RPMI7951 (cell line): ENCODE results near the gene LHFPL6. TPM values are rescaled to one million over a fixed set of nuclear protein-coding genes. Genes with fewer than 3 reads are reported as not detected.

Experiments
- DNase-seq: peaks from one replicate; pipeline ENCODE4 v3.0.0-alpha.2; 2012; ENCODE audit warnings: low read depth
- total RNA-seq: library from RNA; depleted of rRNA; stranded (reverse); fragments of >200 nt; shearing (Covaris generic); gene quantifications from 2 replicates; pipeline ENCODE4 v1.2.3, GENCODE V29; 2014; rRNA removed

The LHFPL6 gene
- total RNA-seq, 1 experiment from 2014 or later: 34.7 TPM

GRCh38 chr13:39306639-39307589, 296.1 kb downstream of the LHFPL6 start:
- no peak for DNase-seq

GRCh38 chr13:39302820-39303219, 300.2 kb downstream of the LHFPL6 start:
- no peak for DNase-seq

- no peak for DNase-seq
These were observed 304.0 kb downstream of the LHFPL6 start for GRCh38 chr13:39298951-39299350.

- no peak for DNase-seq
These were observed 305.3 kb downstream of the LHFPL6 start for GRCh38 chr13:39297664-39298171.

GRCh38 chr13:39297023-39297422, 306.0 kb downstream of the LHFPL6 start:
- no peak for DNase-seq

GRCh38 chr13:39296193-39296592, 306.8 kb downstream of the LHFPL6 start:
- no peak for DNase-seq

Other genes starting within 250 kb of the LHFPL6 start
- 16.1 and 17.5 TPM in 2 replicates for gene COG6, start 52.5 kb upstream of the LHFPL6 start, total RNA-seq